Measurements from ENCODE around the gene REEP3. TPM values are rescaled to one million over a fixed set of nuclear protein-coding genes. Genes with fewer than 3 reads are reported as not detected.

Gene REEP3
- total RNA-seq, 1 experiment from 2014 or later = 135 TPM

DNA sequence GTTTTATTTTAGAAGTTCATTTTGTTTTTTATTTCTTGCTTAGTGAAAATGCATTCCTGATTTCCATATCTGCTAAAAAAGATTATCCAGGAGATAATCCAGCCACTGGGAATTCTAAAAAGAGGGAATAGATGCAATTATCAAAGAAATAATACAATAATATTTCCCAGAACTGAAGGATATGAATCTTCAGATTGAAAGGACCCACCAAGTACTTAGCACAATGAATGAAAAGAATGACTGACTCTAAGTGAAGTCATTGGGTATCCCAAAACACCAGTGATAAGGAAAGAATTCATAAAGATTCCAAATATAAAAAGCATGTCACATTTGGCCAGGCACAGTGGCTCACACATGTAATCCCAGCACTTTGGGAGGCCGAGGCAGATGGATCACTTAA, 79.3 kb downstream of the REEP3 start:
- H3K4me3 ChIP-seq (ENCODE audit: low read depth in 2 of 2, low read length in 2 of 2) = no peak overlapping the region
- no peak for TF ChIP-seq POLR2AphosphoS5 (IDR thresholded peaks at IDR 0.05; ENCODE audit: low read depth, low read length)
- TF ChIP-seq, protein P1, sequence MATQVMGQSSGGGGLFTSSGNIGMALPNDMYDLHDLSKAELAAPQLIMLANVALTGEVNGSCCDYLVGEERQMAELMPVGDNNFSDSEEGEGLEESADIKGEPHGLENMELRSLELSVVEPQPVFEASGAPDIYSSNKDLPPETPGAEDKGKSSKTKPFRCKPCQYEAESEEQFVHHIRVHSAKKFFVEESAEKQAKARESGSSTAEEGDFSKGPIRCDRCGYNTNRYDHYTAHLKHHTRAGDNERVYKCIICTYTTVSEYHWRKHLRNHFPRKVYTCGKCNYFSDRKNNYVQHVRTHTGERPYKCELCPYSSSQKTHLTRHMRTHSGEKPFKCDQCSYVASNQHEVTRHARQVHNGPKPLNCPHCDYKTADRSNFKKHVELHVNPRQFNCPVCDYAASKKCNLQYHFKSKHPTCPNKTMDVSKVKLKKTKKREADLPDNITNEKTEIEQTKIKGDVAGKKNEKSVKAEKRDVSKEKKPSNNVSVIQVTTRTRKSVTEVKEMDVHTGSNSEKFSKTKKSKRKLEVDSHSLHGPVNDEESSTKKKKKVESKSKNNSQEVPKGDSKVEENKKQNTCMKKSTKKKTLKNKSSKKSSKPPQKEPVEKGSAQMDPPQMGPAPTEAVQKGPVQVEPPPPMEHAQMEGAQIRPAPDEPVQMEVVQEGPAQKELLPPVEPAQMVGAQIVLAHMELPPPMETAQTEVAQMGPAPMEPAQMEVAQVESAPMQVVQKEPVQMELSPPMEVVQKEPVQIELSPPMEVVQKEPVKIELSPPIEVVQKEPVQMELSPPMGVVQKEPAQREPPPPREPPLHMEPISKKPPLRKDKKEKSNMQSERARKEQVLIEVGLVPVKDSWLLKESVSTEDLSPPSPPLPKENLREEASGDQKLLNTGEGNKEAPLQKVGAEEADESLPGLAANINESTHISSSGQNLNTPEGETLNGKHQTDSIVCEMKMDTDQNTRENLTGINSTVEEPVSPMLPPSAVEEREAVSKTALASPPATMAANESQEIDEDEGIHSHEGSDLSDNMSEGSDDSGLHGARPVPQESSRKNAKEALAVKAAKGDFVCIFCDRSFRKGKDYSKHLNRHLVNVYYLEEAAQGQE (IDR thresholded peaks at IDR 0.05; ENCODE audit: insufficient read depth in 1 of 2, low read depth in 2 of 2, low read length in 1 of 2) = no peak
- TF ChIP-seq SIN3A (IDR thresholded peaks at IDR 0.05; ENCODE audit: borderline replicate concordance, insufficient read depth, low read depth, low read length) = no peak
- TF ChIP-seq TCF7L2 (IDR thresholded peaks at IDR 0.05; ENCODE audit: low read depth, low read length) = no peak
- TF ChIP-seq, protein P2, sequence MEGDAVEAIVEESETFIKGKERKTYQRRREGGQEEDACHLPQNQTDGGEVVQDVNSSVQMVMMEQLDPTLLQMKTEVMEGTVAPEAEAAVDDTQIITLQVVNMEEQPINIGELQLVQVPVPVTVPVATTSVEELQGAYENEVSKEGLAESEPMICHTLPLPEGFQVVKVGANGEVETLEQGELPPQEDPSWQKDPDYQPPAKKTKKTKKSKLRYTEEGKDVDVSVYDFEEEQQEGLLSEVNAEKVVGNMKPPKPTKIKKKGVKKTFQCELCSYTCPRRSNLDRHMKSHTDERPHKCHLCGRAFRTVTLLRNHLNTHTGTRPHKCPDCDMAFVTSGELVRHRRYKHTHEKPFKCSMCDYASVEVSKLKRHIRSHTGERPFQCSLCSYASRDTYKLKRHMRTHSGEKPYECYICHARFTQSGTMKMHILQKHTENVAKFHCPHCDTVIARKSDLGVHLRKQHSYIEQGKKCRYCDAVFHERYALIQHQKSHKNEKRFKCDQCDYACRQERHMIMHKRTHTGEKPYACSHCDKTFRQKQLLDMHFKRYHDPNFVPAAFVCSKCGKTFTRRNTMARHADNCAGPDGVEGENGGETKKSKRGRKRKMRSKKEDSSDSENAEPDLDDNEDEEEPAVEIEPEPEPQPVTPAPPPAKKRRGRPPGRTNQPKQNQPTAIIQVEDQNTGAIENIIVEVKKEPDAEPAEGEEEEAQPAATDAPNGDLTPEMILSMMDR (IDR thresholded peaks at IDR 0.05) = no peak
- in situ Hi-C loops (cut with HindIII; ENCODE audit: low pct_unique_long_range_greater_than_20kb, low sequenced_read_pairs) (no loop called here), intact Hi-C loops (cut with micrococcal nuclease; ENCODE audit: unreplicated experiment) (no loop called here)
- no peaks in the 10 kb centered on the region for H3K27me3 ChIP-seq (ENCODE audit: control insufficient read depth, insufficient read depth, low read length)
- DNase-seq (ENCODE audit: low read depth, low spot score) (no peak), ATAC-seq (no peak)
- CTCF ChIA-PET = no interaction called here
- 0 out of 2 replicates have a peak, but pooled peaks cover 3% of the 10 kb centered on the region for H3K4me1 ChIP-seq (ENCODE audit: control insufficient read depth, insufficient read depth, low read length)
- no peak overlapping the region for H3K27ac ChIP-seq (ENCODE audit: low read length)
- H3K9me3 ChIP-seq (ENCODE audit: control insufficient read depth, insufficient read depth, low read depth, low read length) = no peaks in the 10 kb centered on the region
- POLR2A ChIA-PET = interaction anchor here (0.6 kb wide), 1 partner anchor 10 kb away, joined by 3 read pairs; no protein-coding TSS in a partner anchor
- peaks cover 14% of the 10 kb centered on the region; the same call in 1 of the 2 replicates for H3K36me3 ChIP-seq (ENCODE audit: control insufficient read depth, insufficient read depth, low read length)
- no TSS peak for BruUV-seq (replicated peaks)

DNA sequence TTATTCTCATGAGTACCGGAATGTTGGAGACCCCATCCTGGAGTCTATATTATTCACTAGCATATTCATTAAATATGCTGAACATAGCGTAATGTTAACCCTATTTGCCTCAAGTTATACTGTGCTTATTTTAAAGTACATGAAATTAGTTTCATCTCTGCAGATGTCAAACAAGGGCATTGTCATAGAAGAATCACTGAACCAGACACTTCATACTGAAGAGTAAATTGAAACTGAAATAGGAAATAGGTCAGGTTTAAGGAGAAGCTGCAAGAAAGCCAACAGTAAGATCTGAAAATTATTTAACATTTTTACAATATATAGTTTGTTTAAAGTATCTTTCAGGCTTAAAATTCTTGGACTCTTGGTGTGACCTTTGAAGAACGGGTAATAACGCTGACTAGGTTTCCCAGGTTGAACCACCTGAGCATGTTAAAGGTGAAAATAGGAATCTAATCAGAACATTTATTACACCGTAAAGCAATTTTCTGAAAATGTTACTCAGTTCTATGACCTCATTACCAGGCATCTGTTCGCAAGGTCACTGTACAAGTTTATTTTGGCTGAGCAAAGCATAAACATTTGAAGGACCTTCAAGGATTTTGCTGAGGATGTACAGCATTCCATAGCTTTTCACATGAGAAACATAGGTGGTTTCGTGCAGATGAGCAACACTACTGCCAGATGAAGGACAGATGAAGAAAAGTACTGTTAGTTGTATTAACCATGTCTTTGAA, 82.7 kb downstream of the REEP3 start:
- no peaks in the 10 kb centered on the region for H3K9me3 ChIP-seq (ENCODE audit: control insufficient read depth, insufficient read depth, low read depth, low read length)
- intact Hi-C loops (cut with micrococcal nuclease; ENCODE audit: unreplicated experiment) = no loop called here
- ATAC-seq (no peak), DNase-seq (ENCODE audit: low read depth, low spot score) (no peak)
- TF ChIP-seq TCF7L2 (IDR thresholded peaks at IDR 0.05; ENCODE audit: low read depth, low read length) (no peak), SIN3A (IDR thresholded peaks at IDR 0.05; ENCODE audit: borderline replicate concordance, insufficient read depth, low read depth, low read length) (no peak), POLR2AphosphoS5 (IDR thresholded peaks at IDR 0.05; ENCODE audit: low read depth, low read length) (no peak)
- TF ChIP-seq, protein P2 (IDR thresholded peaks at IDR 0.05) = no peak
- TF ChIP-seq, protein P1 (IDR thresholded peaks at IDR 0.05; ENCODE audit: insufficient read depth in 1 of 2, low read depth in 2 of 2, low read length in 1 of 2) = no peak
- no peak overlapping the region for H3K4me3 ChIP-seq (ENCODE audit: low read depth in 2 of 2, low read length in 2 of 2)
- in situ Hi-C loops (cut with HindIII; ENCODE audit: low pct_unique_long_range_greater_than_20kb, low sequenced_read_pairs) = no loop called here
- BruUV-seq (replicated peaks) = no TSS peak
- 0 out of 2 replicates have a peak, but pooled peaks cover 3% of the 10 kb centered on the region for H3K4me1 ChIP-seq (ENCODE audit: control insufficient read depth, insufficient read depth, low read length)
- POLR2A ChIA-PET = no interaction called here
- CTCF ChIA-PET = no interaction called here
- no peaks in the 10 kb centered on the region for H3K27me3 ChIP-seq (ENCODE audit: control insufficient read depth, insufficient read depth, low read length)
- no peak overlapping the region for H3K27ac ChIP-seq (ENCODE audit: low read length)
- H3K36me3 ChIP-seq (ENCODE audit: control insufficient read depth, insufficient read depth, low read length) = peaks cover 12% of the 10 kb centered on the region; the same call in 1 of the 2 replicates
